Natural killer cell (primary cell): ENCODE measurements around the gene MAST1. TPM values are rescaled to one million over a fixed set of nuclear protein-coding genes. Genes with fewer than 3 reads are reported as not detected.
"Not testable (repeated sequence)": the region's sequence is repeated elsewhere in the genome, so short reads cannot be mapped to it uniquely, and the experiment has no call there.

Experiments used
- ATAC-seq, 3 donors: fragments of 150-1000 bp in 2 of 3; fragments of 200-7000 bp in 1 of 3; cut with Tn5 transposase; 1 replicate in 1 of 3; 2 replicates in 2 of 3; pipeline ENCODE4 v1.10.0; 2021; ENCODE audit warnings: mild to moderate bottlenecking in 2 of 3, moderate library complexity in 2 of 3
- DNase-seq, 2 donors: peaks; one replicate each; pipeline versions ENCODE4 v3.0.0 to v3.0.0-alpha.2; 2013 to 2021; ENCODE audit warnings: mixed read lengths in 1 of 2
- H3K27ac ChIP-seq: one replicate; pipeline ENCODE4 v1.5.1; 2013; ENCODE audit warnings: mild to moderate bottlenecking, low read length
- H3K27me3 ChIP-seq: one replicate; pipeline ENCODE4 v1.6.1; 2013; ENCODE audit warnings: low read length; ENCODE audit not compliant: control insufficient read depth, insufficient read depth
- H3K36me3 ChIP-seq: one replicate; pipeline ENCODE4 v1.6.1; 2013; ENCODE audit warnings: low read length; ENCODE audit not compliant: control insufficient read depth, insufficient read depth
- H3K4me1 ChIP-seq: one replicate; pipeline ENCODE4 v1.6.1; 2013; ENCODE audit warnings: low read length; ENCODE audit not compliant: control insufficient read depth, insufficient read depth
- H3K4me3 ChIP-seq: one replicate; pipeline ENCODE4 v1.5.1; 2013; ENCODE audit warnings: low read length
- H3K9me3 ChIP-seq: one replicate; pipeline ENCODE4 v1.6.1; 2013; ENCODE audit warnings: low read length; ENCODE audit not compliant: control insufficient read depth, insufficient read depth
- H3K27ac Mint-ChIP-seq, 2 donors: one replicate each; pipeline ENCODE4 v1.8.0; 2022; ENCODE audit warnings: mild to moderate bottlenecking in 2 of 2, mixed read lengths in 2 of 2, moderate library complexity in 1 of 2
- H3K27me3 Mint-ChIP-seq, 2 donors: one replicate each; pipeline ENCODE4 v1.8.0; 2022; ENCODE audit warnings: low read depth in 2 of 2, mixed read lengths in 2 of 2
- H3K36me3 Mint-ChIP-seq: one replicate; pipeline ENCODE4 v1.8.0; 2022; ENCODE audit warnings: mixed read lengths
- H3K4me1 Mint-ChIP-seq, 2 donors: one replicate each; pipeline ENCODE4 v1.8.0; 2022; ENCODE audit warnings: mixed read lengths in 2 of 2
- H3K4me3 Mint-ChIP-seq: one replicate; pipeline ENCODE4 v1.8.0; 2022; ENCODE audit warnings: mild to moderate bottlenecking, moderate library complexity, mixed read lengths
- H3K9me3 Mint-ChIP-seq, 2 donors: one replicate each; pipeline ENCODE4 v1.8.0; 2022; ENCODE audit warnings: mixed read lengths in 2 of 2
- CTCF ChIP-seq: fragments of 200-600 bp; IDR thresholded peaks from one replicate; pipeline ENCODE4 v1.8.0; 2022; ENCODE audit warnings: antibody characterized with exemption
- WGBS: methylation state at CpG from one replicate; pipeline ENCODE4 v1.1.7; 2013; ENCODE audit warnings: missing lambda C conversion rate; ENCODE audit not compliant: insufficient coverage; 5-methylcytosine and 5-hydroxymethylcytosine counted together
- intact Hi-C: fragments of 100-400 bp; cut with micrococcal nuclease; formaldehyde crosslinking; loops from one replicate; pipeline ENCODE4 v1.14.2; 2022
- total RNA-seq, 4 donors: library from RNA; stranded (reverse); fragments of 120-200 nt in 1 of 4; gene quantifications; one replicate each; pipeline versions ENCODE4 v1.2.3 to v1.2.4, GENCODE V29; 2013 to 2022

Gene MAST1
- total RNA-seq, 3 donors from 2014 or later (not counting 1 experiment from before 2014, with no cell fraction given): 0.07 to 0.88 TPM; not detected in 1

GRCh38 chr19:12842511-12842910 is 4.2 kb downstream of the MAST1 start:
- intact Hi-C loops: loop anchor here (5.0 kb wide), 1 partner anchor 35 kb away; the partner anchor contains the start of gene RNASEH2A
- no peak for TF ChIP-seq CTCF

GRCh38 chr19:12843328-12843727 is 5.0 kb downstream of the MAST1 start:
- ATAC-seq (no peak), DNase-seq (no peak)
- H3K9me3 ChIP-seq: peaks cover 4% of the 10 kb centered on the region
- no peak overlapping the region for H3K4me3 ChIP-seq
- no peak overlapping the region for H3K27ac ChIP-seq
- WGBS: 94% methylated on average over 11 of the region's 11 CpGs
- intact Hi-C loops: loop anchor here (5.0 kb wide), 1 partner anchor 36 kb away; the partner anchor contains the start of gene RNASEH2A
- H3K27me3 ChIP-seq: peaks cover 45% of the 10 kb centered on the region
- Mint-ChIP-seq H3K27ac (no peak overlapping the region), H3K27me3 (peaks cover 31 to 45% of the 10 kb centered on the region in 2 donors), H3K4me1 (peaks cover 22 to 37% of the 10 kb centered on the region in 2 donors), H3K36me3 (no peaks in the 10 kb centered on the region), H3K4me3 (no peak overlapping the region), H3K9me3 (no peaks in the 10 kb centered on the region)
- no peak for TF ChIP-seq CTCF
- H3K36me3 ChIP-seq: no peaks in the 10 kb centered on the region
- H3K4me1 ChIP-seq: peaks cover 32% of the 10 kb centered on the region

More at GRCh38 chr19:12842511-12842910, 4.2 kb downstream of the MAST1 start:
- Mint-ChIP-seq H3K4me1 (peaks cover 17 to 34% of the 10 kb centered on the region in 2 donors), H3K36me3 (no peaks in the 10 kb centered on the region), H3K9me3 (no peaks in the 10 kb centered on the region), H3K4me3 (no peak overlapping the region), H3K27ac (no peak overlapping the region), H3K27me3 (peaks cover 34 to 48% of the 10 kb centered on the region in 2 donors)
- ATAC-seq (no peak), DNase-seq (no peak)
- Histone ChIP-seq H3K9me3 (peaks cover 4% of the 10 kb centered on the region), H3K27me3 (peaks cover 50% of the 10 kb centered on the region), H3K4me3 (no peak overlapping the region), H3K27ac (no peak overlapping the region), H3K36me3 (no peaks in the 10 kb centered on the region), H3K4me1 (peaks cover 32% of the 10 kb centered on the region)
- 94% methylated on average over 18 of the region's 18 CpGs for WGBS

GRCh38 chr19:12843999-12844732 is 5.9 kb downstream of the MAST1 start:
- no peak for DNase-seq
- TF ChIP-seq CTCF: no peak
- no peak for ATAC-seq
- intact Hi-C loops: loop anchor here (5.0 kb wide), 1 partner anchor 37 kb away; the partner anchor contains the start of gene RNASEH2A
- no peak overlapping the region for H3K27ac Mint-ChIP-seq
- H3K27me3 Mint-ChIP-seq: peaks cover 29 to 39% of the 10 kb centered on the region in 2 donors
- Histone ChIP-seq H3K36me3 (no peaks in the 10 kb centered on the region), H3K27ac (no peak overlapping the region), H3K4me3 (no peak overlapping the region), H3K27me3 (peaks cover 38% of the 10 kb centered on the region), H3K4me1 (peaks cover 24% of the 10 kb centered on the region), H3K9me3 (peaks cover 4% of the 10 kb centered on the region)
- H3K9me3 Mint-ChIP-seq: no peaks in the 10 kb centered on the region
- H3K4me3 Mint-ChIP-seq: no peak overlapping the region
- no peaks in the 10 kb centered on the region for H3K36me3 Mint-ChIP-seq
- WGBS: 81% methylated on average over 3 of the region's 3 CpGs
- peaks cover 20 to 29% of the 10 kb centered on the region in 2 donors for H3K4me1 Mint-ChIP-seq

- not testable (repeated sequence) for H3K36me3 ChIP-seq, H3K4me3 Mint-ChIP-seq, H3K27ac Mint-ChIP-seq, H3K36me3 Mint-ChIP-seq, ATAC-seq, DNase-seq, H3K27ac ChIP-seq, H3K9me3 Mint-ChIP-seq, H3K4me3 ChIP-seq, H3K9me3 ChIP-seq
- Mint-ChIP-seq H3K4me1 (peaks cover 6 to 11% of the 10 kb centered on the region in 2 donors), H3K27me3 (peaks cover 10 to 18% of the 10 kb centered on the region in 2 donors)
- WGBS: 40% methylated on average over 2 of the region's 7 CpGs
- H3K4me1 ChIP-seq: peaks cover 11% of the 10 kb centered on the region
- peaks cover 14% of the 10 kb centered on the region for H3K27me3 ChIP-seq
- intact Hi-C loops: loop anchor here (1.0 to 2.0 kb wide), 3 partner anchors 80 to 282 kb away; no protein-coding TSS in a partner anchor
Measured at GRCh38 chr19:12846613-12847012, 8.3 kb downstream of the MAST1 start.
